ENCODE measurements around the gene CATSPER4.
A peak's percentile ranks its signal among the peaks of the same experiment; 100 is the strongest.
"Not testable (repeated sequence)": the region's sequence is repeated elsewhere in the genome, so short reads cannot be mapped to it uniquely, and the experiment has no call there.

The CATSPER4 gene

DNA sequence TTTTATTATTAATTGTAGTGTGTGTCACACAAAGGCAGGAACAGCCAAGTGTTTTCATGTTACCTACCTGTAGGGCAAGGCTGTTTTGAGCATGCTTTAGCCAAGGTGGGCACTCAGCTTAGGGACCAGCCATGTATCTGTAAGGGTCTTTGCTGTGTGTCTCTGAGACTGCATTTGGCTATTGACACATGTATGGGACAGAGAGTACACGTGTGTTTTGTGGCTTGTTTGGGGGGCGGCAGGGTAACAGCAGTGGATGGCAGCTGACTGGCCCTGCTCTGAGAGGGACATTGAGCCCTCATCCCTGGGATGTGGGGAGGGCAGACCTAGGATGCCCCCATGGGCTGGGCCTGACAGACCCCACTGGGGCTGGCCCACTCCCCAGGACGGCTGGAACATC lies 6.9 kb downstream of the CATSPER4 start:
- DNase-seq: no peak

DNA sequence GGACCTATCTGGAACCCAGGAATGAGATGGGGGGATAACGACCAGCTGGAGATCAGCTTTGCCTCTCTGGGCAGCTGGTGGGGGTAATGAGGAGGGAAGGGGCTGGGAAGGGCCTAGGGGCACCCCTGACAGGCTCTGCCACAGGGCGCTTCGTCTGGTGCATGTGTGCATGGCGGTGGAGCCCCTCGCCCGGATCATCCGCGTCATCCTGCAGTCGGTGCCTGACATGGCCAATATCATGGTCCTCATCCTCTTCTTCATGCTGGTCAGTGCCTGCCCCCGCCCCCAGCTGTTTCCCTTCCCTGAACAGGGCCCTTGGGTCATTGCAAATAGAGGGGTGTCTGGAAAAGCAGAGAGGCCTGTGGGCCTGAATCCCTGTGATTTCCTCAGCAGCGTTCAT lies 7.4 kb downstream of the CATSPER4 start:
- DNase-seq: no peak

DNA sequence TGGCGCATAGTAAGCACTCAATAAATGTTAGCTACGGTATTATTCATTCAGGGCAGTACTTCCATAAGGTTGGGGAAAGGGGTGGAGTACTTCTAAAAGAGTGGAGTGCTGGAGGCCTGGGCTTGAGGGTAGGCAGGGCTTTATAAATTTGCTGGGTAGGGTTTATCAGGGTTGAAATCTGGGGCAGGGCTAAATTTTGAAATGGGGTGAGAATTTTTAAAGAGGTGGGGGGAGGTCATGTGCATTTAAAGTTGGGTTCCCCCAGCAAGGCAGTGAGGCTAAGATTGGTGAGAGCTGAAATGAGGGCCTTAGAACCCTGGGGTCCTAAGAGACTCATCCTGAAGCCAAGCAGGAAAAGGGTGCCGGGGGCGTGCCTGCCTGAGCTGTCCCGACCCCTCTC lies 10.0 kb downstream of the CATSPER4 start:
- DNase-seq: no peak

DNA sequence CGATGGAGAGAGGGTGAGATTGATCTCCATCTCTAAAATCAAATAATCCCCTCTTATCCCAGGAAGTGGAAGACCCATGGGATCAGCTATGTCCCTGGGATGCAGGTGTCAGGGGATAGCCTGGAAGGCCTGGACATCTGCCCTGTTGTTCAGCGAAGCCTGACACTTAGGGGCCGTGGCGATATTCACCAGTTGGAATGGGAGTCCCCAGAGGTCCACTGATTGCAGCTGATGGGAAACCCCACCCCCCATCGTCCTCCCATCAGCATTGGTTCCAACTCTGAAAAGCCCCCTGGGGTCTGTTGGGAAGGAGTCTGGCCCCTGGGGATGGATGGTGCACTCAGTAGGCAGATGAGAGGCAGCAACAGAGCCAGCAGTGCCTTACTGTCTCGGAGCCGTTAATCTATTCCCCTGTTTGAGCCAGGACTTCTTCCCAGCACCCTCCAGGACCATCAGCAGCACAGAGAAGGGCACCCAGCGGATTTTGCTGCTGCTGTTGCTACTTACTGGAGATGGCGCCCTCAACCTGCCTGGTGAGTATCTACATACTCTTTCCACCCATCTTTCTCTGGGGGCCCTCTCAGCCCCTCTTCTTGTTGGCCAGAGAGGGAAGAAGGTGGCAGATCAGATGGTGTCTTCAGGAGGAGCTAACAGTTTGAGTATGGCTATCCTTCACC lies 13.4 kb downstream of the CATSPER4 start:
- DNase-seq: no peak

DNA sequence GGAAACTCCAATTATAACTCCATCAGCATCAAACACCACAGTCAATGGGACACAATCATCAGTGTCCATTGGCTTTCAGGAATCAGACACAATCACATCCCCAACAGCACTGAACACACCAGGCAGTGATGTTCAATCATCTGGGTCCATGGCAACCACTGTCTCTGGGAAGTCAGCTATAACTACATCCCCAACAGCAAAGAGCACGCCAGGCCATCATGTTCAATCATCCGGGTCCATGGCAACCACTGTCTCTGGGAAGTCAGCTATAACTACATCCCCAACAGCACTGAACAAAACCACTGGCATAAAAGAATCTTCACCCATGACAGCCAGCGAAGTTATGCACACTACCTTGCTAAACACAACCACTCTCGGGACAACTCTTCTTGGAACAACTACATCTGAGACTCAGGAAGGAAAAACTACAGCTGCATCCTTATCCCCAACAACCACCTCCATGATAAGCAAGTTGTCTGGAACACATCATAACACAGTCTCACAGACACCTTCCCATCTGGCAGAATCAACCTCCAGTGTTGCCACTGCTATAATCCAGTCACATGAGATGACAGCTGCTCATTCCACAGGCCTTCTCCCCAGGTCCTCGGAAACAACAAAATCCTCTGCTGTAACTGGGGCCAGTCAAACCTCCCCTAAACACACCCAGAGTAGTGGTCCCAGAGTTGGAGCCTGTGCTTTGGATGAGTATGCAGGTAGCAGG lies 19.9 kb downstream of the CATSPER4 start:
- no peak for DNase-seq

DNA sequence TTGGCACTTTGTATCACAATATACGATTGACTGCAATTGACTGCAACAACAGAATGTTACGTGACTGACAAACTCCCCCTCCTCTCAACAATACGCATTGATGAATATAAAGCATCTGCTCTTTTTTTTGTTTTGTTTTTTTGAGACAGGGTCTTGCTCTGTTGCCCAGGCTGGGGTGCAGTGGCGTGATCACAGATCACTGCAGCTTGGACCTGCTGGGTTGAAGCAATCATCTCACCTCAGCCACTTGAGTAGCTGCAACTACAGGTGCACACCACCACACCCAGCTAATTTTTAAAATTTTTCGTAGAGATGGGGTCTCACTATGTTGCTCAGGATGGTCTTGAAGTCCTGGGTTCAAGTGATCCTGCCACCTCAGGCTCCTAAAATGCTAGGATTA lies 22.3 kb downstream of the CATSPER4 start:
- DNase-seq: no peak

DNA sequence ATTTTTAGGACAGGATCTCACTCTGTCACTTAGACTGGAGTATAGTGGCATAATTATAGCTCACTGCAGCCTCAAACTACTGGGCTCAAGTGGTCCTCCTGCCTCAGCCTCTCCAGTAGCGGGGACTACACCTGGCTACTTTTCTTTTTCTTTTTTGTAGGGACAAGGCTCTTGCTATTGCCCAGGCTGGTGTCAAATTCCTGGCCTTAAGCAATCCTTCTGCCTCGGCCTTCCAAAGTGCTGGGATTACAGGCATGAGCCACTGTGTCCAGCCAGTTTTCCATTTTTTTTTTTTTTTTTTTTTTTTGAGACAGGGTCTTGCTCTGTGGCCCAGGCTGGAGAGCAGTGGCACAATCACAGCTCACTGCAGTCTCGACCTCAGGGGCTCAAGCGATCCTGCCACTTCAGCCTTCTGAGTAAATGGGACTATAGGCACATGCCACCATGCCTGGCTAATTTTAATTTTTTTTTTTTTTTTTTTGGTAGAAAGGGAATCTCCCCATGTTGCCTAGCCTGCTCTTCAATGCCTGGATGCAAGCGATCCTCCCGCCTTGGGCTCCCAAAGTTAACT lies 23.0 kb downstream of the CATSPER4 start:
- DNase-seq: no peak

DNA sequence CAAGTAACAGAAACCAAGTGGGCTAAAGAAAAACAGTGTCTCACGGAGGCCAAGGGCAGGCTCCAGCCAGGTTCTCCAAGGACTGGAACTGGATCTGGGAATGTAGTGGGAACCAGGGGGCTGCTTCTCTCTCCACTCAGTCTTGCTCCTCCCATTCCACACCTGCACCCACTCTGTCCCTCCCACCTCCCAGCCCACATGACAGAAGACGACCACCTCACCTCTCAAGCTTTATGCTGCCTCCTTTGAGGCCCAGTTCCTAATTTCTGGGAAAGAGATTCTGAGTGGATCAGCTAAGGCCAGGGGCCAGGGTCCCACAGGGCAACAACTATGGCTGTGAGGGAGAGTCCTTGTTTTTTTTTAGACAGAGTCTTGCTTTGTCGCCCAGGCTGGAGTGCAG lies 24.8 kb downstream of the CATSPER4 start:
- no peak for DNase-seq

DNA sequence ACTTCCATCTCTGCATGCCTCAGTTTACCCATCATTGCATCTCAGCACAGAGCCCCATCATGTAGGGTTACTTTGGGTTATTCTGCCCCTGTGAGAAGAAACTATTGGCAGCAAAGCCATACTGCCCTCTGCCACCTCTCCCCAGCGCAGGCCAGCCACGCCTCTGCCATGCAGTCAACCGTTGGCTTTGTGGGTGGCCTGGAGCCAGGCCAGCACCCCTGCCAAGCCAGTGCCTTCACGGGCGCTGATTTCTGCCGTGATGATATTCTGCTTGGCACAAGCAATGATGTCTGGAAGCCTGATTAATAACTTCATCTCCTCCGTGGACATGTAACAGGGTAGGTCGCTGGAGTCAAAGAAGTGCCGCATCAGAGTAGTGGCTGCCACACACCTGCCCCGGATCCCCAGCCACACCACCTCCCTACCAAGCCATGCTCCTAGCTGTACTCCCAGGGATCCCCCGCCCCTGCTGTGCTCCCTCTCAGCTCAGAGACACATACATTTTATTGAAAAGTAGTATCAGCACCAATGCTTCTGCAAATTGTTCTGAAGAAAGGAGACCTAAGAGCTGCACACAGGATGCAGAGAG lies 28.6 kb downstream of the CATSPER4 start:
- DNase-seq: no peak

DNA sequence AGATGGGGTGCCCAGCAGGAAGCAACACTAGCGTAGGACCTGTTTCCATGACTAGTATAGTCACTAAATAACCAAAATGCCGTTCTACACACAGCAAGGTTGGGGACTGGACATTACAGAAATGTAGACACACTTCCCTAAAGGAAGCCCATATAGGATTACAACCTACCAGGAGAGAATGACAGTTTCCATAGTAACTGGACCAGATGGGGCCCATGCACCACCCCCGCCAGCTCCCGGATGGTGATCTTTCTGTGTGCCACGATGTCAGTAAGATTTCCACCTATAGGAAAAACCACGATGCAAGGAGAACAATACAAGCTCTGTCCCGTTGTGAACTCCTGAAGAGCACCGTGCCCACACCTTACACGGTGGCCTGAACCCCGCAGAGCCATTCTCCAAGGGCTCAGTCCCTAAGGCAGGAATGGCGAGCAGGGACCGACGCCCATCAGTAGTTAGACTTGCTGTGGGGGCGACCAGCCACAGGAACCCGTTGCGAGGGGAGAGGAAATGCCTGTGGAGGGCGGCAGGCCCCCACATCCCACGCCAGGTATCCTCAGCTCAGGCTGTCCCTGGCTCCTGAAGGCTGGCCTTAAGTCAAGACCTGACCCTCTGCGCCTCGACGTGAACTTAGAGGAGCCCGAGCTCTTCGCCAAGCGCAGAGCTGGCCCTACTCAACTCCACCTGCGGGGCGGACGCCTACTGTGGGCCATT lies 30.0 kb downstream of the CATSPER4 start:
- DNase-seq: no peak

DNA sequence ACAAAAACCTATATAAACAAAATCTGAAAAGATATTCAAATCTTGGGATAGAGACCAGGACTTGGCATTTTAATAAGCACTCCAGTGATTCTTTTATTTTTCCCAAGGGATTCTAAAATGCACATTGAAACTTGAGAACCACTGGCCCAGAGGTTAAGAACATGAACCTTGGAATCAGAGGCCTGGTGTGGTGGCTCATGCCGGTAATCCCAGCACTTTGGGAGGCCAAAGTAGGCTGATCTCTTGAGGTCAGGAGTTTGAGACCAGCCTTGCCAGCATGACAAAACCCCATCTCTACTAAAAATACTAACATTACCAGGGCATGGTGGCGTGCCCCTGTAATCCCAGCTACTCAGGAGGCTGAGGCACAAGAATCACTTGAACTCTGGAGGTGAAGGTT lies 30.7 kb downstream of the CATSPER4 start:
- DNase-seq: no peak

DNA sequence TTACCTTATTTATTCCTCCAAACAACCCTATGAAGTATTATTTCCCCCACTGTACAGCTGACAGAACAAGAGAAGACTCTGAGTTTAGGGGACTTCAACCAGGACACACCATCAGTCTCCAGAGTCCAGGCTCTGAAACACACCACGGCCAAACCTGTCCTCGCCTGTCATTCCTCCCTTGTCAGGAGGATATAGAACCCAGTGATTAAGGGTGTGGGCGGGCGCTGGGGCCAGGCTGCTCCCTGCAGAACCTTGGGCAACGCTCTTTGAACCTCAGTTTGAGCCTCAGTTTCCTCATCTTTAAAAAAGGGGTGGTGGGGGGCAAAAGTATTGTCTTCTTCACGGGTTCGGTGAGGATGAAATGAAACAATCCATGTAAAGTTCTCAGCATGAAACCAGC lies 34.2 kb downstream of the CATSPER4 start:
- no peak for DNase-seq

DNA sequence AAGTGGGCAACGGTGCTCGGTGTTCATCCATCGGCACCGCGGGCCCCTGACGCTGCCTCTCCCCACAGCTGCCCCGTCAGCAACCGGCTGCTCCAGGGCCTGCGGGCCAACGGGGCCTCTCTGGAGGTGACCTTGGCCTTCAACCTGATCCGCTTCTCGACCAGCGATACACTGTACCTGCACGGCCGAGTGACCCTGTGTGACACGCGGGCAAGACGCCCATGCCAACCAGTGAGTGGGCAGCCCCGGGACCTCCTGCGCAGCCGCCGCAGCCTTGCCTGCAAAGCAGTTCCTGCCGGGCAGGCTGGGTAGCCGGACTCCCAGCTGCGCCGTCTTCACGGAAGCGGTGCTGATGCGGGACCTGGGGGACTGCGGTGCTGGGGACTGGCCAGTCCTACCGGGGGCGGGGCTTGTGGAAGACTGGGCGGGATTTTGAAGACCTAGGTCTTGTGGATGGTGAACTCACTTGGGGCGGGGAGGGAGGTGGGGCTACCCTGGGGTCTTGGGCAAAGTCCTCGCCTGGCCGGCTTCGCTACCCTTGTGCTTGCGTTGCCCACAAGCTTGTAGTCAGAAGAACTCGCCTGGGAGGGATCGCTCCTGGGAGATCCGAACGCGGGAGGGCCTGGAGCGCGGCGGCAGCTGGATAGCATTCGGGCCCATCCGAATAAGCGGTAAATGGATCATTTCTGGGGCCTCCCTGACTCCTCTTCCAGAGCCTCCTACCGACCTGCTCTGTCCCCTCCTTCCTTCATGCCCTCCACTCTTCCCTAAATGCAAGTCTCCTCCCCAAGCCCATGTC lies 34.8 kb downstream of the CATSPER4 start:
- peak; percentile 56 to 64 for DNase-seq

DNA sequence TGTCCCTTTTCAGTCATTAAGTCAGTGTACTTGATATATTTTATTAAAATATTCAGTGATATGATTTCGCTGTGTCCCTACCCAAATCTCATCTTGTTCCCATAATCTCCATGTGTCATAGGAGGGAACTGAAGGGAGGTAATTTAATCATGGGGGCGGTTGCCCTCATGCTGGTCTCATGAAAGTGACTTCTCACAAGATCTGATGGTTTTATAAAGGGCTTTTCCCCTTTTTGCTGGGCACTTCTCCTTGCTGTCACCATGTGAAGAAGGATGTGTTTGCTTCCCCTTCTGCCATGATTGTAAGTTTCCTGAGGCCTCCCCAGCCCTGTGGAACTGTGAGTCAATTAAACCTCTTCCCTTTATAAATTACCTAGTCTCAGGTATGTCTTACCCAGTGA lies 40.3 kb downstream of the CATSPER4 start:
- not testable (repeated sequence) for DNase-seq

DNA sequence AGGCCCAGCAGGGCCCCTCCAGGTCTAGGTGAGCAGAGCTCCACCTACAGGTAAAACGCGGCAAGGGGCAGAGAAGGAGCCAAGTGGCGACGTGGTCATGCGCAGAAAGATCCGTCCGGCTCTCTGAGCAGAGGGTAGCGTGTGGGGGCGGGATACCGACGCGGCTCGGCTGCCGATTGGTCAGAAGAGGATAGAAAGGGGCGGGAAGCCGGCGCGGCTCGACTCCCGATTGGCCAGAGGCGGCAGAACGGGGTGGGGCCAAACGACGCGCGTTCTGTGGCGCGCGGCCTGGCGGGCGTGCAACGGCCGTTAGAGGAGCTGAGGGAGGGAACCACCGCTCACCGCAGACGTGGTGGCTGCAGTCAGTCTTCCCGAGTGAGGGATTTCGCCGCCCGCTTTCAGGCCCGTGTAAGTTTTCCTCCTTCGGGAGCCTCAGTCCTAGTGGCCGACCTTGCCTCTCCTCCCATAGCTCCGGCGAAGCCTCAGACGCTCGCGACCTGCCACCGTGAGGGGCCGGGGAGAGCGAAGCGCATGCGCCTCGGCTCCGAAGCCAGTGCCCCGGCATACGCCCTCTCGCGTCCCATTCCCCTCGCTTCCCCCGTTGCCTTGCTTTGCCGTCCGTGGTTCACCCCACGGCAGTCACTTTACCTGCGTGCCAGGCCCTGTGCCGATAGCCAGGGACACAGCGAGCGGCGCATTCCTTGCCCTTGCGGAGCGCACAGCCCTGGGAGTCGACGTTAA lies 43.7 kb downstream of the CATSPER4 start, which contains the start of gene CEP85:
Gene CEP85 (plus strand): TSS at position 298 of the 741 bp plus-strand sequence. CDS start 5,584 bp downstream, outside the sequence.
- peak; percentile 98 for DNase-seq

DNA sequence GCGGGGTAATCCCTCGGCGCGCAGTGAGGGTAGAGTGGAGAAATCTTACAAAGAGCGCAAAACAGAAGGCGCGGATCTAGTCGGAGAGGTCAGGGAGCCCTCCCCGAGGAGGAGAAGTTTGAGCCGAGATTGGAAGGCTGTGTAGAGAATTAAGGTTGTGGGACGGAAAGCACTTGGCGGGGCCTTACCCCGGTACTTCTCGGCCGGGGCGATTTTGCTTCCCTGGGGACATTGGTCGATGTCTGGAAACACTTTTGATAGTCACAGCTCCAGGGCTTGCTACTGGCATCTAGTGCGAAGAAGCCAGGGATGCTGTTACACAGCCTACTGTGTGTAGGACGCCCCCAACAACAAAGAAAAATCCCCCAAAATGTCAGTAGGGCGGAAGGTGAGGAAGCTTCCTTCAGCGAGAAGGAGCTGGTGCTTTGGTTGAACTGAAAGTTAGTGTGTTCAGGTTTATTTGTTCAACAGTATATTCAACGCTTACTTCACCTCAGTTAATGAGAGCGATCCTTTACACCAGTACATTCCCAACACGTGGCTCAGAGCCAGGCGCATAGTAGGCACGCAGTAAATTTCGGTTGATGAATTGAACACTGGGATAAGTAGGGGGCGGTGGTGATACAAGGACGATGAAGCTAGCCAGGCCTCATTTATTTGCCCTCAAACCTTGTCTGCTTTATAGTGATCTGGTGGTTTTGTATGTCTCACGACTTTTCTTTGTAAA lies 44.4 kb downstream of the CATSPER4 start:
- DNase-seq: peak in 1 of 2 donors; percentile 11

DNA sequence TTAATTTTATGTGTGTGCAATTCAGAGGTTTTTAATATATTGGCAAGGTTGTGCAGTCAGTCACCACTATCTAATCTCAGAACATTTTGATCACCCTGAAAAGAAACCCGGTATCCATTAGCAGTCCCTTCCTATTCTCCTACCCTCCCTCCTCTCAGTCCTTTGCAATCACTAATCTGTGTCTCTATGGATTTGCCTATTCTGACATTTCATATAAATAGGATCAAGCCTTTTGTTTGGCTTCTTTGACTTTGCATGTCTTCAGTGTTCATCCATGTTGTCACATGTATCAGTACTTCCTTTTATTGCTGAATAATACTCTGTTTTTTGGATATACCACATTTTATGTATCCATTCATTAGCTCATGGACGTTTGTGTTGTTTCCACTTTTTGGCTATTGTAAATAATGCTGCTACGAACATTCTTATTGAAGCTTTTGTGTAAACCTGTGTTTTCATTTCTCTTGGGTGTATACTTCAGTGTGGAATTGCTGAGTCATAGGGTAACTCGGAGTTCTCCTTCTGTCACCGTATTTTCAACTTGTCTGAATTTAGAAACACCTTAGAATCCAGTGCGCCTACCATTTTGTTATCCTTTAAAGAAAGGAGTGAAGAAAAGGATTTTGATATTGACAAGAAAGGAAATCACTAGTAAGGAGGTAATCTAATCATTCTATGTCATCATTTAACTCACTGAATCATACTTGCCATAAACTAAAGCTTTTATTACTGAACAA lies 47.0 kb downstream of the CATSPER4 start:
- DNase-seq: no peak

DNA sequence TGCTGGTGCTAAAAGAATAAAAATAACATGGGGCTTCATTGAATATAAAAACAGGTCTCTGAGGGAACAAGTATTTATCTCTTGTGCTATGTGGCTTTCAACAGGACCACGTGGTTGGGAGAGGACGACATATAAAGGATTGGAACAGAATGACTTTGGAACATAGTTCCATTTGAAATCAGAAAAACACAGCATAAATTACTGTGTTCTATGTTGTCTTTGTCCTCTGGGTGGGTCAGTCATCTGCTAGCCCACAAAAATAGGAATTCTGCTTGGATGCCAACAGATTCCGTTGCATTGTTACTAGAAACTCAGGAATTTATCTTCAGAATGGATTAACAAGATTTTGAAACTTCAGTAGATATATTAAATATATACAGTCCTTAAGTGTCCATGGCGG lies 49.5 kb downstream of the CATSPER4 start:
- no peak for DNase-seq

Measured in stimulated activated CD4-positive, alpha-beta T cell treated with anti-CD3 and anti-CD28 coated beads, Interleukin-2, amount 100 ng/mL, for 24 hours (primary cell).